HG02943 (cell line): ENCODE data around the gene SMPX.

Source experiments
- ATAC-seq: cut with Tn5 transposase; IDR thresholded peaks from one replicate; pipeline ENCODE4 v1.9.1; 2021; ENCODE audit warnings: mild to moderate bottlenecking, low read depth, moderate library complexity; ENCODE audit not compliant: unreplicated experiment

SMPX gene

GRCh38 chrX:21659320-21659719, 98.6 kb downstream of the SMPX start:
- no peak for ATAC-seq

DNA sequence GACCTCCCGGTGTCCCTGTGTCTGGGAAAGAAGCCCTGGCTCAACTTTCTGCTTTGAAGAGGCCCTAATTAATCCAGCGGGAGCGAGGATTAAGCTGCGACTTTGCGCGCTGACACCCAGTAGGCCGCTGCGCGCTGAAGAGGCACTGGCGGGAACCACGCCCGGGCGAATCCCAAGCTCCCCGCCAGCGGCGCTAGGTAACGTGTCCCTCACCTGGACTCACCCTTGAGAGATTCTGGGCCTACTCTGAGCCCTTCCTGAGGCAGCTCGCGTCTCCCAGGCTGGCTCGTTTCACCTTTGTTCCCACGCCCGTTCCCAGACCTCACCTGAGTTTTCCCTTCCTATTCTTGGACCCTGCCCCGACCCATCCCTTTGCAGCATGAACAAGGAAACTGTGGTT, 99.2 kb downstream of the SMPX start:
- ATAC-seq, result no peak

DNA sequence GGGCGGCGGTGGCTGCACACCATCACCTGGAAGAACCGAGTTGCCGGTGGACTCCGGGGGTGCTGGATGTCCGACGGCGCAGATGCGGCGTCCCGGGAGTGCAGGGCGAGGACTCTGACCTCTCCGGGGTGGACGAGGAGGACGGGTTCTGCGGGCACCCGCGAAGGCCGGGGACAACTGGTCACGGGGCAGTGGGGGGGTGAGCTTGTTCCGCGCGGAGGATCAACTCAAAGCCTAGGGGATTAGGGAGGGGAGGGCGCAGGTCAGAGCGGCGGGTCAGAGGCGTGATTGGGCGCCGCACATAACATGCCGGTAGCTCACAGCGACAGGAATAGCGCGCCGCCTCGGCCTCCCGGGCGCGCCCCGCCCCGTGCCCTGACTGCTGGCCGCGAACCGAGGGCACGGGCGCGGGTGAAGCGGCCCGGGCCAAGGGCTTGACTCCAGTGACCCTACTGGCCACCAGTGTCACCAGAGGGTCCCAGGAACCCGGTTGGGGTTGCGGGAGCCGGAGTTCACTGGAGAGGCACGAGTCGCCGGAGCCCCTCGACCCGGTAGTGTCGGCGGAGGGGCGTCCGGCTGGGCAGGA, 99.7 kb downstream of the SMPX start, which contains the start of gene KLHL34:
Gene KLHL34, minus strand, starts transcription at position 179 of the 586 bp plus-strand sequence. CDS start 542 bp downstream, outside the sequence.
- ATAC-seq, result no peak

DNA sequence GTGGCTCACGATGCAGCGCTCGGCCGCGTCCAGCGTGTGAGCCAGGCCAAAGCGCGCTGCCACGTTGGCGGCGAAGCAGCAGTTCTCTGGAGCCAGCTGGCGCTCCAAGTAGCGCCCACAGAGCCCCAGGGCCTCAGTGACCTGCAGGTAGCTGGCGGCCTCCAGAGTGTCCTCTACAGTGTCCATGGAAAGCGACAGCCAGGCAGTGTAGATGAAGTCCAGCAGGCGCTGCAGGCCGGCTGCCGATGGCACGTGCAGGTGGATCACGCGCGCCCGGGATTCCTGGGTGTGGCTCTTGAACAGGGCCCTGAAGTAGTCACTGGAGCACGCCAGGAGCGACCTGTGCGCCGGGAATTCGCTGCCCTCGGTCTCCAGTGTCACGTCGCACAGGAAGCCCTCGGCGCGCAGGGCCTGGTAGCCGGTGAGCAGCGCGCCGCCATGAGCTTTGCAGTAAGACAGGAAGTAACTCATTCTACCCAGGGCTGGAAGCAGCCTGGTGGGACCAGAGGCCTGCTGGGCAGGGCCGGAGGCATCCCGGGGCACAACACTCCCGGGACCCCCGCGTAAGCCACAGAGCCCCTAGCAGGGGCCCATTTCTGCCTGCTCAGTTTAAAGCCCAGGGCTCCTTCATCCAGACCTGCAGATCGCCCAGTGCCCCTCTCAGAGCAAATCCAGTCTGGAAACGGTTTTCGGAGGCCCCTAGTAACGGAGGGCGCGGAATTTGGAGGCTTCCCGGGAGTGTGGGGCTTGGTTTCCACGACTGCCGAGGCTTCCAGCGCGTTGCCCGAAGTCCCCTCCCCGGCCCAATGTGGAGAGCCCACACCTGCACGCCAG, 100.4 kb downstream of the SMPX start:
- ATAC-seq, result no peak

DNA sequence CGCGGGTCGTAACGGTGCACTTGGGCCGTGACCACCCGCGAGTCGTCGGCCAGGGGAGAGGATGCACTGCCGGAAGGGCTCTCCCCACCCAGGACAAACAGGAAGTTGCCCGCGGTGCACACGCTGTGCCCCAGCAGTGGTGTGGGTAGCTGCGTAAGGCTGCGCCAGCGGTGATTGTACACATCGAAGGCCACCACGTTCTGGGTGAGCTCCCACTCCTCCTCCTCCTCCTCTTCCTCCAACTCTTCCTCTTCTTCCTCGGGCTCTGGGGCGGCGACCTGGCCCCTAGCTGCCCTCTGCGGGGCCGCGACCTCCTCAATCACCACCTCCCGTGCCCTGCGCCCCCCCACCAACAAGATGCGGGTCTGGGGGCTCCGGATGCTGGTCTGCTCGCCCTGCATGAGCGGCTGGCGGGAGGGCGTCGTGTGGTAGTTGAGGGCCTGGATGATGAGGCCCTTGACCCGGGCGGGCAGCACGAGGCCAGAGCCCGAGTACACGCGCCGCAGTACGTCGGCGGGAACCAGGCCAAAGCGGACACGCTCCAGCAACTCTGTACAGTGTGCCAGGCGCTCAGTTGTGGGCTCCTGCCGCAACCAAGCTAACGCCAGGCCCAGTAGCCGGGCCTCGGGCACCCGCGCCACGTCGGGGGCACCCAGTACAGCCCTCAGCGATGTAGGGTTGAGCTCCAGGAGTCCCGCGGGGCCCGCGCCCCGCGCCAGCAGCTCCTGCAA, 101.2 kb downstream of the SMPX start:
- peak; percentile 41 for ATAC-seq
